ENCODE measurements around the gene TPPP3.
"Not testable (repeated sequence)": the region's sequence is repeated elsewhere in the genome, so short reads cannot be mapped to it uniquely, and the experiment has no call there.

The TPPP3 gene

DNA sequence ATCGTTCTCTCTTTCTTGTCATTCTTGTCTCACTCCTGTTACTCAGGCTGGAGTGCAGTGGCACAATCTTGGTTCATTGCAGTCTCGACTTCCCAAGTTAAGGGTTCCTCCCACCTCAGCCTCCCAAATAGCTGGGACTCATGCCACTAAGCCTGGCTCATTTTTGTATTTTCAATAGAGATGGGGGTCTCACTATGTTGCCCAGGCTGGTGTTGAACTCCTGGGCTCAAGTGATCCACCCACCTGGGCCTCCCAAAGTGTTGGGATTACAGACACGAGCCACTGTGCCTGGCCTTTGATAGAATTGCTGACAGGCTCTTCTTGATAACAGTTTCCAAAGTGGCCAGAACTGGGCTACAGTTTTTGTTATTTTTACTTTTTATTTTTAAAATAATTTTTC lies 32.3 kb downstream of the TPPP3 start:
- H3K4me3 ChIP-seq (ENCODE audit: low read length) = no peak overlapping the region
- H3K27ac ChIP-seq (ENCODE audit: low read depth, low read length) = no peak overlapping the region
- H3K27me3 ChIP-seq (ENCODE audit: control insufficient read depth, insufficient read depth, low read length) = no peaks in the 10 kb centered on the region
- H3K9ac ChIP-seq (ENCODE audit: low read length) = no peak overlapping the region
- no peaks in the 10 kb centered on the region for H3K36me3 ChIP-seq (ENCODE audit: control insufficient read depth, insufficient read depth, low read length)
- H3K4me1 ChIP-seq (ENCODE audit: control insufficient read depth, insufficient read depth, low read length) = no peaks in the 10 kb centered on the region

DNA sequence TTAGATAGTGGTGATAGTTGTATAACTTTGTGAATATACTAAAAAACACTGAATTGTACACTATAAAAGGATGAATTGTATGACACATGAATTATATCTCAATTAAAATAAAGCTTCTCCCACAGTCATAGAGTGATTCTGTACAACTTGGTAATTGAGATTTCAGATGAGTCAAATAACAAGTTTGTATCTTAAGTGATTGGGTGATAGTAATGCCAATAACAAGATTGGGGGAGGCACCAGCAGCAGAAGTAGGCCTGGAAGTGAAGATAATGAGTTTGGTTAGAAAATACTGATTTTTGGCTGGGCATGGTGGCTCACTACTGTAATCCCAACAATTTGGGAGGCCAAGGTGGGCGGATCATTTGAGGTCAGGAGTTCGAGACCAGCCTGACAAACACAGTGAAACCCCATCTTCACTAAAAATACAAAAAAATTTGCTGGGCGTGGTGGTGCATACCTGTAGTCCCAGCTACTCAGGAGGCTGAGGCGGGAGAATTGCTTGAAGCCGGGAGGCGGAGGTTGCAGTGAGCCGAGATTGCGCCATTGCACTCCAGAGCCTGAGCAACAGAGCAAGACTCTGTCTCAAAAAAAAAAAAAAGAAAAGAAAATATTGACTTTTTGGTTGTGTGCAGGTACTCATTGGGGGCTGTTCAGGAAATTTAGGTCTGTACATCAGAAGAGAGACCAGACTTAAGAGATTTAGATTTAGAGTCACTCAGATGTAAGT lies 33.6 kb downstream of the TPPP3 start:
- H3K27ac ChIP-seq (ENCODE audit: low read depth, low read length); H3K4me3 ChIP-seq (ENCODE audit: low read length); H3K36me3 ChIP-seq (ENCODE audit: control insufficient read depth, insufficient read depth, low read length); H3K27me3 ChIP-seq (ENCODE audit: control insufficient read depth, insufficient read depth, low read length); H3K4me1 ChIP-seq (ENCODE audit: control insufficient read depth, insufficient read depth, low read length); H3K9ac ChIP-seq (ENCODE audit: low read length): not testable (repeated sequence)

DNA sequence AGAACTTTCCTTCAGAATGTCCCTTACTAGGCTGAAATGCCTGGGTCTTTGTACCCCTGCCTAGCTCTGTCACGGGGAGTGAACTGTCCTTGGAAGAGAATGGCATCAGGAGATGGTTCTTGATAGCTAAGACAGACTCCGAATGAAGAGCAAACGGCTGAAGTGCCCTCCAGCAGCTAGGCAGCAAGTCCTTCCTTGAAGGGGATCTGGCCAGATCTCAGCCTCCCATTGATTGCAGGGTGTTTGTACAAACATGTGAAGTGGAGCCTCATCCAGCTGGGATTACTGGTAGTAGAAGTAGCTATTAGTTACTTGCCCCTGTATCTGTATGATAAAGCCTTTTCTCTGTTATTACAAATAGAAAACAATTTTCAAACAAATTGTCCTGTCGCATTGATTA lies 35.7 kb downstream of the TPPP3 start:
- no peaks in the 10 kb centered on the region for H3K27me3 ChIP-seq (ENCODE audit: control insufficient read depth, insufficient read depth, low read length)
- H3K36me3 ChIP-seq (ENCODE audit: control insufficient read depth, insufficient read depth, low read length) = no peaks in the 10 kb centered on the region
- no peaks in the 10 kb centered on the region for H3K4me1 ChIP-seq (ENCODE audit: control insufficient read depth, insufficient read depth, low read length)
- H3K27ac ChIP-seq (ENCODE audit: low read depth, low read length) = no peak overlapping the region
- no peak overlapping the region for H3K9ac ChIP-seq (ENCODE audit: low read length)
- H3K4me3 ChIP-seq (ENCODE audit: low read length) = no peak overlapping the region

DNA sequence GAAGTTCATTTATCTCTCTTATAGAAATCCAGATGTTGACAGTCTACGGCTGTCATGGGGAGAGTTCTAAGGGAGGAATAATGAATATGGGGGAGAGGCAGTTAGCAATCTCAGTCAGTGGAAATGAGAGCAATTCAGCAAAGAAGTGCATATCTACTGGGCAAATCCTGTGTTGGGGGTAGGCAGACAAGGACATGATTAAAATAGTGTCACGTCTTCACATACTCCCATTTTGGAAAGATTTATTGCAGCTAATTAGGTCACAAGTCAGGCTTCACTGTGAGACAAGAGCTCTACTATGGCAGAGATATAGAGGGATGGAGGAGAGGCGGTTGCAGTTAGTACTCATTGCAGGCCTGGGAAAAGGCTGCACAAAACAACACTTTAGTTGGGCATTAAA lies 36.9 kb downstream of the TPPP3 start:
- Histone ChIP-seq H3K4me3 (ENCODE audit: low read length) (no peak overlapping the region), H3K4me1 (ENCODE audit: control insufficient read depth, insufficient read depth, low read length) (no peaks in the 10 kb centered on the region), H3K27me3 (ENCODE audit: control insufficient read depth, insufficient read depth, low read length) (no peaks in the 10 kb centered on the region), H3K9ac (ENCODE audit: low read length) (no peak overlapping the region), H3K27ac (ENCODE audit: low read depth, low read length) (no peak overlapping the region), H3K36me3 (ENCODE audit: control insufficient read depth, insufficient read depth, low read length) (no peaks in the 10 kb centered on the region)

DNA sequence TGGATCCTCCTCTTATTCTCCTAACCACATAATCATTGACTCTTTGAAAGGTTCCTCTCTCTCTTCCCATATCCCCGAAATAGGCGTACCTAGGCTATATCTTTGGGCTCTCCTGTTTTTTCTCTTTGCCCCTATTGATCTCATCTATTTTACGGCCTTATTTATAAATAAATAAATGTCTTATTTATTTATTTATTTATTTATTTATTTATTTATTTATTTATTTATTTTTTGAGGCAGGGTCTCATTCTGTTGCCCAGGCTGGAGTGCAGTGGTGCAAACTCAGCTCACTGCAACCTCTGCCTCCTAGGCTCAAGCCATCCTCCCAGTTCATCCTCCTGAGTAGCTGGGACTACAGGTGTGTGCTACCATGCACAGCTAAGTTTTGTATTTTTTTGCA lies 40.8 kb downstream of the TPPP3 start:
- not testable (repeated sequence) for H3K27me3 ChIP-seq (ENCODE audit: control insufficient read depth, insufficient read depth, low read length); H3K4me1 ChIP-seq (ENCODE audit: control insufficient read depth, insufficient read depth, low read length); H3K4me3 ChIP-seq (ENCODE audit: low read length); H3K27ac ChIP-seq (ENCODE audit: low read depth, low read length); H3K9ac ChIP-seq (ENCODE audit: low read length); H3K36me3 ChIP-seq (ENCODE audit: control insufficient read depth, insufficient read depth, low read length)

DNA sequence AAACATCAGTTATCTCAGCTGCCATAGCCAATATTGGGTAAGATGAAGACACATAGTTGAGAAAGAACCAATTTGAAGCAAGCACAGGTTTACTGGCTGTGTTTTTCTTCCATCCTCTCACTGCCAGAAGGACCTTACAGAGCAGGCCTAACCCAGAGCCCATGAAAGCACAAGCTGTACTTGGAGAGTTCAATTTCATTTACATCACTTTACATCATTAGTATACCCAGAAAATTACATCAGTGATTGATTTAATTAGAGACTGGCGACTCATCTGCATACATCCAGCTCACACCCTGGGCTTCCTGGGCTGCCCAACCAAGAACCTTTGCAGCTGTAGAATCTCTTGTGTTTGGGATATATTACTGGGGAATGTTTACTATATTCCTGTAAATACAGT lies 43.0 kb downstream of the TPPP3 start:
- Histone ChIP-seq H3K36me3 (ENCODE audit: control insufficient read depth, insufficient read depth, low read length) (no peaks in the 10 kb centered on the region), H3K27ac (ENCODE audit: low read depth, low read length) (no peak overlapping the region), H3K9ac (ENCODE audit: low read length) (no peak overlapping the region), H3K4me3 (ENCODE audit: low read length) (no peak overlapping the region), H3K4me1 (ENCODE audit: control insufficient read depth, insufficient read depth, low read length) (no peaks in the 10 kb centered on the region), H3K27me3 (ENCODE audit: control insufficient read depth, insufficient read depth, low read length) (no peaks in the 10 kb centered on the region)

DNA sequence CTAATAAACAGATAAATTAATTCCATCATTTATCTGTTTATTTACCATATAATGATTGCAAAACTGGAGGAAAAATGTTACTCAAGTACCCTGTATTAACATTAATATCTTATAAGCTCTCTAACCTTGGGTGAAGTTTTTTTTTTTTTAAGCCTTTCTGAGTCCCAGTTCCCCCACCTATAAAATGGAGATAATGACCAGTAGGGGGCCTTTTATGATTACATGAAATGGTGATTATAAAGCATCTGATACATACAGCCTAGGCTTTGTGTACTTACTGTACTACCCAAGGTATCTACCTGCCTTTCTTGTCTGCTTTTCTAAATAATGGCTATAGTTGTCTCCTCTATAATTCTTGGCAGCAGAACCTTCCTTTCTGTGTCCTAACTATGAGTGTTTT lies 44.1 kb downstream of the TPPP3 start:
- no peaks in the 10 kb centered on the region for H3K4me1 ChIP-seq (ENCODE audit: control insufficient read depth, insufficient read depth, low read length)
- no peak overlapping the region for H3K9ac ChIP-seq (ENCODE audit: low read length)
- H3K27ac ChIP-seq (ENCODE audit: low read depth, low read length) = no peak overlapping the region
- H3K4me3 ChIP-seq (ENCODE audit: low read length) = no peak overlapping the region
- no peaks in the 10 kb centered on the region for H3K27me3 ChIP-seq (ENCODE audit: control insufficient read depth, insufficient read depth, low read length)
- H3K36me3 ChIP-seq (ENCODE audit: control insufficient read depth, insufficient read depth, low read length) = no peaks in the 10 kb centered on the region

DNA sequence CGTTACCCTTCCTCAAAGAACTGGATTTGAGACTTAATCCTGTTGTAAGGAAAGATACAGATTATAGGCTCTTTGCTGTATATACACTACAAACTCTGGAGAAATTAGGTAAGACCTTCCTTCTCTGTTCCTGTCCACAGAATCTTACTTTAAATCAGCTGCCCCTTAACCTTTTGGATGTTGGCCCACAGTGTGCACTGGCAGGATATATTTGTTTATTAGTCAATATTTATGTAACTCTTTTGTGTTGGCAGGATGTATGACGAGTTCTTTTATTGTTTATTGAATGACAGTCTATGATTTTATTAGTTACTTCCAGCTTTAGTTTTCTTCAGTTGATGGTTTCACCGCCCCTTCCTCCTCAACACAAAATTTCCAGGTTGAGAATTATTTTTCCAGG lies 47.0 kb downstream of the TPPP3 start:
- no peaks in the 10 kb centered on the region for H3K36me3 ChIP-seq (ENCODE audit: control insufficient read depth, insufficient read depth, low read length)
- no peaks in the 10 kb centered on the region for H3K27me3 ChIP-seq (ENCODE audit: control insufficient read depth, insufficient read depth, low read length)

DNA sequence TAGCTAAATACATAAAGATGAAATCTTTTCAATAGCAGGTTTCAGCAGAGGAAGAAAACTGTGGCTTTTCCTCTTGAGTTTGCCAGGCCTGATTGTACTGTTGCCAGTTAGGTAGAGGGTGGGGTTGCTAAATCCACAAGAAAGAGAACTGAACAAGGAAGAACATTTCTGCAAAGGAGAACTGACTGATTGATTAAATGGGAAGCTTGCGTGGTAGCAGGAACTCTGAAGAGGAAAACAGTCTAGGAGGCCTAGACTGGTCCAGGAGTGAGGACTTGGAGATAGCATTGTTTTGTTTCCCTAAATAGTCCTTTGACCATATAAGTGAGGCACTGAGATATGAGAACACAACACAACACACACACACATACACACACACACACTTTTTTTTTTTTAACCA lies 47.9 kb downstream of the TPPP3 start:
- H3K36me3 ChIP-seq (ENCODE audit: control insufficient read depth, insufficient read depth, low read length) = no peaks in the 10 kb centered on the region
- H3K9ac ChIP-seq (ENCODE audit: low read length) = no peak overlapping the region
- H3K4me1 ChIP-seq (ENCODE audit: control insufficient read depth, insufficient read depth, low read length) = no peaks in the 10 kb centered on the region
- no peaks in the 10 kb centered on the region for H3K27me3 ChIP-seq (ENCODE audit: control insufficient read depth, insufficient read depth, low read length)
- no peak overlapping the region for H3K27ac ChIP-seq (ENCODE audit: low read depth, low read length)
- no peak overlapping the region for H3K4me3 ChIP-seq (ENCODE audit: low read length)

More for the DNA sequence above, 47.0 kb downstream of the TPPP3 start:
- H3K9ac ChIP-seq (ENCODE audit: low read length) = no peak overlapping the region
- no peak overlapping the region for H3K4me3 ChIP-seq (ENCODE audit: low read length)
- H3K4me1 ChIP-seq (ENCODE audit: control insufficient read depth, insufficient read depth, low read length) = no peaks in the 10 kb centered on the region
- H3K27ac ChIP-seq (ENCODE audit: low read depth, low read length) = no peak overlapping the region

DNA sequence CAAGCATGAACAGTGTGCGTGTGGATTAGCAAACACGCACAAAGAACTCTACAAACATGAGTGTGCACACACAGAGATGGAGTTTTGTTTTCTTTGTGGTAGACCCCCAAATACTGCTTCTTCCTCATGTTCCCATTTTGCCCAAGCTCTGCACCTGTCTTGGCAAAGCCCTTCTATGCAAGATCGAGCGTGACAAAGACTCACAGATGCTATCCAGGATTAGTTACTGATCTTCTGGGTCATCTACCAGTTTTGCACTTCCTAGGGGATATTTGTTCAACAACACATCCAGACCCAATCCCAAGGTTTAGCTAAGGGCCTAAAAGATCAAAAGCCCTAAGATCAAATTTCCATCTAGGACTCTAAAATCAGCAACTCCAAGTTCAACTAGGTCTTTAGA lies 50.7 kb downstream of the TPPP3 start:
- Histone ChIP-seq H3K4me1 (ENCODE audit: control insufficient read depth, insufficient read depth, low read length) (no peaks in the 10 kb centered on the region), H3K9ac (ENCODE audit: low read length) (no peak overlapping the region), H3K27me3 (ENCODE audit: control insufficient read depth, insufficient read depth, low read length) (no peaks in the 10 kb centered on the region), H3K36me3 (ENCODE audit: control insufficient read depth, insufficient read depth, low read length) (no peaks in the 10 kb centered on the region), H3K4me3 (ENCODE audit: low read length) (no peak overlapping the region), H3K27ac (ENCODE audit: low read depth, low read length) (no peak overlapping the region)

DNA sequence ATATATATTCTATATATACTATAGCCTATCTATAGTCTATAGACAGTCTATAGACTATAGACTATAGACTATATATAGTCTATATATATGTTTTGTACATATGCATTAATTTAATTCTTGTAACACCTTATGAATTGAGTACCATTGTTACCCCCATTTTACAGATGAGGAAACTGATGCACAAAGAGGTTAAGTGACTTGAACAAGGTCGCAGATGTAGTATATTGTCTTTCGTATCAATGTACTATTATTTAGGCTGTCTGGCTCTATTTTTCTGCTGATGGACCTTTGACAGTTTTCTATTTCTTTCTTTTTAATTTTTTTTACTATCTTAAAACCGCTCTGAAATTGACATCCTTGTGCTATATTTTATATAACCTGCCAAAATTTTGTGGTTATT lies 52.0 kb downstream of the TPPP3 start:
- no peaks in the 10 kb centered on the region for H3K4me1 ChIP-seq (ENCODE audit: control insufficient read depth, insufficient read depth, low read length)
- no peak overlapping the region for H3K27ac ChIP-seq (ENCODE audit: low read depth, low read length)
- H3K4me3 ChIP-seq (ENCODE audit: low read length) = no peak overlapping the region
- H3K36me3 ChIP-seq (ENCODE audit: control insufficient read depth, insufficient read depth, low read length) = no peaks in the 10 kb centered on the region
- H3K27me3 ChIP-seq (ENCODE audit: control insufficient read depth, insufficient read depth, low read length) = no peaks in the 10 kb centered on the region
- no peak overlapping the region for H3K9ac ChIP-seq (ENCODE audit: low read length)

Data from rectal smooth muscle tissue (tissue), 1 donor.